PC-9 (cell line): ENCODE results near the gene KPNA6. TPM values are rescaled to one million over a fixed set of nuclear protein-coding genes. Genes with fewer than 3 reads are reported as not detected.

Experiments
- BruUV-seq: library from RNA; stranded (reverse); fragments of 400-500 nt; replicated peaks from 2 replicates; lab custom pipeline; 2021; lab: Mats Ljungman, UMichigan
- CTCF ChIA-PET: fragments of 300-600 bp; sonication (Branson Sonifier 250); formaldehyde crosslinking; loops from one replicate; lab custom pipeline; 2022; ENCODE audit warnings: antibody characterized with exemption; lab: Charles Lee
- POLR2A ChIA-PET: fragments of 300-600 bp; sonication (Branson Sonifier 250); formaldehyde crosslinking; loops from one replicate; lab custom pipeline; 2022; ENCODE audit warnings: antibody characterized with exemption; ENCODE audit not compliant: unreplicated experiment; lab: Charles Lee
- DNase-seq, 2 experiments: peaks; one replicate each; pipeline versions ENCODE4 v3.0.0 to v3.0.0-alpha.2; 2015 to 2022; ENCODE audit warnings: mixed read lengths in 1 of 2
- H2AFZ ChIP-seq: fragments of 200-600 bp; sonication (generic); 2 replicates; pipeline ENCODE4 v1.8.1; 2017; ENCODE audit warnings: antibody characterized with exemption
- H3F3A ChIP-seq: fragments of 200-600 bp; sonication (generic); 2 replicates; pipeline ENCODE4 v1.8.1; 2017; ENCODE audit warnings: antibody characterized with exemption, mild to moderate bottlenecking, low read depth; ENCODE audit not compliant: insufficient read depth
- H3K27ac ChIP-seq: fragments of 200-600 bp; sonication (generic); 2 replicates; pipeline ENCODE4 v1.6.1; 2016; ENCODE audit warnings: mixed run types
- H3K27me3 ChIP-seq: fragments of 200-600 bp; sonication (generic); 2 replicates; pipeline ENCODE4 v1.6.1; 2016; ENCODE audit warnings: low read depth, mixed run types; ENCODE audit not compliant: insufficient read depth
- H3K36me3 ChIP-seq: fragments of 200-600 bp; sonication (generic); 2 replicates; pipeline ENCODE4 v1.6.1; 2016; ENCODE audit warnings: low read depth, mixed run types
- H3K4me1 ChIP-seq: fragments of 200-600 bp; sonication (generic); replicated peaks from 2 replicates; pipeline ENCODE4 v1.6.1; 2016; ENCODE audit warnings: mixed run types; ENCODE audit not compliant: insufficient read depth
- H3K4me2 ChIP-seq: fragments of 200-600 bp; sonication (generic); 2 replicates; pipeline ENCODE4 v1.6.1; 2017; ENCODE audit warnings: mixed run types
- H3K4me3 ChIP-seq: fragments of 200-600 bp; sonication (generic); 2 replicates; pipeline ENCODE4 v1.6.1; 2016; ENCODE audit warnings: mixed run types
- H3K79me2 ChIP-seq: fragments of 200-600 bp; sonication (generic); 2 replicates; pipeline ENCODE4 v1.6.1; 2017; ENCODE audit warnings: low read depth, mixed run types
- H3K9me2 ChIP-seq: fragments of 200-600 bp; sonication (generic); 2 replicates; pipeline ENCODE4 v1.8.1; 2017; ENCODE audit warnings: mild to moderate bottlenecking; ENCODE audit not compliant: insufficient read depth
- H3K9me3 ChIP-seq: fragments of 200-600 bp; sonication (generic); 2 replicates; pipeline ENCODE4 v1.8.1; 2016; ENCODE audit warnings: low read depth; ENCODE audit not compliant: insufficient read depth
- H4K20me1 ChIP-seq: fragments of 200-600 bp; sonication (generic); 2 replicates; pipeline ENCODE4 v1.8.1; 2017; ENCODE audit not compliant: insufficient read depth
- CTCF ChIP-seq: fragments of 200-600 bp; sonication (generic); conservative IDR thresholded peaks from 2 replicates; pipeline ENCODE4 v1.6.1; 2017; ENCODE audit warnings: mixed run types, antibody characterized with exemption, mild to moderate bottlenecking, moderate library complexity
- EZH2 ChIP-seq: fragments of 200-600 bp; sonication (generic); IDR thresholded peaks from 2 replicates; pipeline ENCODE4 v1.8.0; 2017; ENCODE audit warnings: antibody characterized with exemption, low read depth
- intact Hi-C: fragments of 100-400 bp; cut with micrococcal nuclease; formaldehyde crosslinking; loops from one replicate; pipeline ENCODE4 v1.10.0; 2022; ENCODE audit not compliant: unreplicated experiment
- total RNA-seq: library from RNA; stranded (reverse); gene quantifications from 2 replicates; pipeline ENCODE4 v1.2.3, GENCODE V29; 2021

The KPNA6 gene
- total RNA-seq, 1 experiment from 2014 or later, result 89.9 TPM

GRCh38 chr1:32205401-32206370 is 97.8 kb downstream of the KPNA6 start, which contains the start of gene IQCC:
IQCC (plus strand) TSS chr1:32205671; CDS start chr1:32205682, 11 bp downstream.
- Histone ChIP-seq H3K4me3 (peak within 1 kb of the TSS; percentile 78), H3K4me1 (peaks cover 24% of the 10 kb centered on the region), H2AFZ (peak within 1 kb of the TSS; percentile 85), H3K36me3 (0 out of 2 replicates have a peak, but pooled peaks cover 10% of the 10 kb centered on the region), H4K20me1 (no peaks in the 10 kb centered on the region), H3K27me3 (no peaks in the 10 kb centered on the region), H3F3A (peaks cover 43% of the 10 kb centered on the region), H3K4me2 (peak within 1 kb of the TSS; percentile 97), H3K9me2 (no peaks in the 10 kb centered on the region), H3K79me2 (0 out of 2 replicates have a peak, but pooled peaks cover 15% of the 10 kb centered on the region), H3K9me3 (no peaks in the 10 kb centered on the region), H3K27ac (no peak within 1 kb of the TSS)
- ChIA-PET POLR2A (interaction anchor here (0.6 to 1.2 kb wide), 3 partner anchors 86 to 189 kb away, joined by 3 to 9 read pairs (median 3); partner anchors contain the start of gene BSDC1), CTCF (interaction anchor here (0.5 to 1.0 kb wide), 2 partner anchors 128 to 294 kb away, joined by 3 to 14 read pairs; no protein-coding TSS in a partner anchor)
- intact Hi-C loops, result no loop called here
- BruUV-seq, result TSS peak; percentile 76
- no peak for TF ChIP-seq EZH2
- no peak; the same call in 1 of the 2 replicates for TF ChIP-seq CTCF
- peak; percentile 82 to 91 for DNase-seq

GRCh38 chr1:32208469-32208868 is 100.6 kb downstream of the KPNA6 start:
- no peak overlapping the region for H3K4me3 ChIP-seq
- no peaks in the 10 kb centered on the region for H3K9me3 ChIP-seq
- intact Hi-C loops, result no loop called here
- H3K4me1 ChIP-seq, result peaks cover 24% of the 10 kb centered on the region
- H3K27me3 ChIP-seq, result no peaks in the 10 kb centered on the region
- no peaks in the 10 kb centered on the region for H3K9me2 ChIP-seq
- no peak for TF ChIP-seq EZH2
- TF ChIP-seq CTCF, result no peak
- H3K79me2 ChIP-seq, result 0 out of 2 replicates have a peak, but pooled peaks cover 15% of the 10 kb centered on the region
- H3K27ac ChIP-seq, result no peak overlapping the region
- H4K20me1 ChIP-seq, result no peaks in the 10 kb centered on the region
- POLR2A ChIA-PET, result interaction anchor here (0.6 kb wide), 1 partner anchor 168 kb away, joined by 5 read pairs; no protein-coding TSS in a partner anchor
- H3F3A ChIP-seq, result peaks cover 51% of the 10 kb centered on the region
- BruUV-seq, result no TSS peak
- H3K4me2 ChIP-seq, result peak overlapping the region; percentile 23
- DNase-seq, result no peak
- H3K36me3 ChIP-seq, result 0 out of 2 replicates have a peak, but pooled peaks cover 10% of the 10 kb centered on the region
- no peak overlapping the region for H2AFZ ChIP-seq
- CTCF ChIA-PET, result no interaction called here

GRCh38 chr1:32208891-32209328 is 101.1 kb downstream of the KPNA6 start, which contains the start of gene DCDC2B:
DCDC2B (plus strand) TSS chr1:32209089; CDS start chr1:32209094, 5 bp downstream.
- H3K79me2 ChIP-seq, result 0 out of 2 replicates have a peak, but pooled peaks cover 15% of the 10 kb centered on the region
- H2AFZ ChIP-seq, result no peak within 1 kb of the TSS
- H3K4me2 ChIP-seq, result peak within 1 kb of the TSS; percentile 23
- intact Hi-C loops, result no loop called here
- ChIA-PET POLR2A (interaction anchor here (0.6 kb wide), 1 partner anchor 167 kb away, joined by 5 read pairs; no protein-coding TSS in a partner anchor), CTCF (interaction anchor here (0.6 kb wide), 1 partner anchor 136 kb away, joined by 13 read pairs; the partner anchor contains the start of gene TMEM39B)
- BruUV-seq, result no TSS peak
- no peaks in the 10 kb centered on the region for H3K9me2 ChIP-seq
- peaks cover 24% of the 10 kb centered on the region for H3K4me1 ChIP-seq
- H3K4me3 ChIP-seq, result no peak within 1 kb of the TSS
- H3K36me3 ChIP-seq, result 0 out of 2 replicates have a peak, but pooled peaks cover 10% of the 10 kb centered on the region
- TF ChIP-seq CTCF (no peak), EZH2 (no peak)
- peaks cover 51% of the 10 kb centered on the region for H3F3A ChIP-seq
- no peaks in the 10 kb centered on the region for H4K20me1 ChIP-seq
- peak; percentile 83 to 93 for DNase-seq
- H3K27ac ChIP-seq, result no peak within 1 kb of the TSS
- H3K27me3 ChIP-seq, result no peaks in the 10 kb centered on the region
- H3K9me3 ChIP-seq, result no peaks in the 10 kb centered on the region
